Superior temporal gyrus (tissue), 1 donor: ENCODE measurements around the gene ZNF879.
A peak's percentile ranks its signal among the peaks of the same experiment; 100 is the strongest.

Experiments used
- DNase-seq: peaks from one replicate; pipeline ENCODE4 v3.0.0-alpha.2; 2016; ENCODE audit errors: extremely low spot score

The ZNF879 gene

GRCh38 chr5:179008667-179009066 lies 14.9 kb upstream of the ZNF879 start:
- no peak for DNase-seq

DNA sequence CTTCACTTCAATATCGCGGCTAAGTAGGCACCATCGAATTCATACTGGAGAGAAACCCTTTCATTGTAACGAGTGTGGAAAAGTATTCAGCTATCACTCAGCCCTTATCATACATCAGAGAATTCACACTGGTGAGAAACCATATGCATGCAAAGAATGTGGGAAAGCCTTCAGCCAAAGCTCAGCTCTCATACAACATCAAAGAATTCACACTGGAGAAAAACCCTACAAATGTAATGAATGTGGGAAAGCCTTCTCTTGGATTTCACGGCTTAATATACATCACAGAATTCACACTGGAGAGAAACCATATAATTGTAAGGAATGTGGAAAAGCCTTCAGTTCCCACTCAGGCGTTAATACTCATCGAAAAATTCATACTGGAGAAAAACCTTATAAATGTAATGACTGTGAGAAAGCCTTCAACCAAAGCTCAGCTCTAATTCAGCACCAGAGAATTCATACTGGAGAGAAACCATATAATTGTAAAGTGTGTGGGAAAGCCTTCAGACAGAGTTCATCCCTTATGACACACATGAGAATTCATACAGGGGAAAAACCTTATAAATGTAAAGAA lies 9.5 kb downstream of the ZNF879 start:
- DNase-seq: no peak

DNA sequence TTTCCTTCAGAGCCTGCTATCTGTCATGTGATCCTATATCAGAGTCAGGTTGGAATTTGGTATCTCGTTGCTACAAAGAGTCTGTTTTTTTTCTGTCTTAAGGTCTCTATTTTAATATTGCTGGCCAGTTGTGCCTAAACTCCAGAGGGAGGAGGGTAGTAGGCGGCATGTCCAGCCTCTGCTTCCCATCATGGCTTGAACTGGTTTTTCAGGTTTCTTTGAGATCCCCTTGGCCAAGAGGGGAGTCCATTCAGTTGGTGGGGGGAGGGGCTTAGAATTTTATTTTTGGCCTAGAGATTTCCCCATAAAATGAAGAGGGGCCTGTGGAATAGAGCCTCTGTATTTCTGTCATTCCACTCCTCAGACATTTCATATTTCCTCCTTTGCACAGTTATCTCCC lies 21.2 kb downstream of the ZNF879 start:
- DNase-seq: no peak

GRCh38 chr5:179051784-179052183 lies 28.2 kb downstream of the ZNF879 start:
- no peak for DNase-seq

GRCh38 chr5:179054036-179054785 lies 30.6 kb downstream of the ZNF879 start:
- DNase-seq: no peak

DNA sequence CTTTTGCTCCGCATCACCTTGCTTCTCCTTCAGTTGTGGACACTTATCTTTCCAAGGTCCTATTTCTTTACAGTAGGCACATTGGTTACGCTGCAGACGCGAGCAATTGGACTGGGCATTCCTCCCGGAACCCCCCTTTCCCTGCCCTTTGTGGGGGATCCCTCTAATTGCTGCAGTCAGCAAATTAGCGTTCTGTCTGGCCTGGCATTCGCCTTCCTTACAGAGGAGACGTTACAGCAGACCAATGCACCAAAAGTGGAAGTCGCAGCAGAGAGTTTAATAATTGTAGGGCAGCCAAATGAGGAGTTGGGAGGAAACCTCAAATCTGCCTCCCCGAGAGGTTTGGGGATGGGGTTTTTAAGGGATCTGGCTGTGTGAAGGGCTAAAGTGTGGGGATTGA lies 31.3 kb downstream of the ZNF879 start:
- no peak for DNase-seq

- no peak for DNase-seq
Measured at GRCh38 chr5:179055436-179055835, 31.8 kb downstream of the ZNF879 start.

GRCh38 chr5:179055841-179056240 lies 32.2 kb downstream of the ZNF879 start:
- DNase-seq: no peak

DNA sequence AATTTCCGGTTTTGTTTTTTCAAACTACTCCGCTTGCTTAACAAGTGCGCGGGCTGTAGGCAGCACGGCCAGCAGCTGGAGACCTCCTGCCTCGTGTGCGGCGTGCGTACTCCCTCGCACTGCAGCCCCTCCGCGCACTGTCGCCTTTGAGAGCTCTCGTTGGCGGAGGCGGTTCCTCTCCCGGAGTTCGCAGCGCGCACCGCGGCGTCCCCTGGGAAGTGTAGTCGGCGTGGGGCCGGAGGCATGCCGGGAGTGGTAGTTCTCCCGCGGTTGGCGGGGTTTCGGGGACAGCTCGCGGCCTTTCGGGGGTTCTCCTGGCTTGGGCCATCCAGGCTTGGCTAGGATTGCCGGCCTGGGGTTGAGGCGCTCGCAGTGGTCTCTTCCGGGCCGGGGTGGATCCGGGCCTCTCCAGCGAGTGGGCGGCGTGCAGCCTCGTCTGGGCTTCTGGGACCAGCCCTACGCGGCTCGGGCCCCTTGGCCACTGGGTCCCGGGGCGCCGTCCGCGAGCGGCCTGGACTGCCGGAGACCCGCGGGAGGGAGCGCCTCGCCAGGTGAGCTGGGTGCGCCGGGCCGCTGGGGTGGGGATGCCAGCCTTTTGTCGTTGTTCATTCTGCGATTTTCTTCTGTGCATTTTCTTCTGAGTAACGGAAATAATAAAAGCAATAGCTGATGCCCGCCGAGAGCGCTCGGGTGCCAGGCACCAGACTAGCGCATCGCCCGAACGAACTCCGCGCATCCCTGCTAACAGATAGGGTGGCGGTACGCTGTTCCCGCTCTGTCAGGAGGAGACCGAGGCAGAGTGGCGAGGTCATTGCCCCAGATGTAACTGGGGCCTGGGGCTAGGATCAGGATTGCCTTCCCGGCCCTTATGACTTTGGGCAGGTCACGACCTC lies 36.8 kb downstream of the ZNF879 start, which contains the start of gene ZNF354C:
TSS of gene ZNF354C (plus strand) at position 258 of the 893 bp plus-strand sequence. CDS start 1,696 bp downstream, outside the sequence.
- DNase-seq: peak; percentile 89

DNA sequence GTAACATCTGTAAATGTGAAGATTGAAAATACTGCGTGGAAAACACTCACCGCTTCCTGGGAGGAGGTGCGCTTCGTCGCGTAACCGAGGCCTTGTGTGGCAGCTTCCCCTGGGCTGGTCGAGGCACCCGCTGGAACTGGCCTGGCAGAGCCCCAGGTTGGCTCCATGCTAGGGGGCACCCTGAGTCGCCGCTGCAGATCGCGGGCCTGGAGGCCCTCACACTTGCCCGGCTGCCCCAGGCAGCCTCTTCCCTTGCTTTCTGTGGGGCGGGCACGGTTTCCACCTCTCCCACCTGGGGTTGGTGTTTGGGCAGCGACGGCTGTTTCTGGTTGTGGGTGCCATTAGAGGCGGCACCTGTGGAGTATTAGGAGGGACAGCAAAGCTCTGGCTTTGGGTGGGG lies 37.4 kb downstream of the ZNF879 start:
- DNase-seq: no peak

GRCh38 chr5:179065703-179066102 lies 42.1 kb downstream of the ZNF879 start:
- DNase-seq: no peak

DNA sequence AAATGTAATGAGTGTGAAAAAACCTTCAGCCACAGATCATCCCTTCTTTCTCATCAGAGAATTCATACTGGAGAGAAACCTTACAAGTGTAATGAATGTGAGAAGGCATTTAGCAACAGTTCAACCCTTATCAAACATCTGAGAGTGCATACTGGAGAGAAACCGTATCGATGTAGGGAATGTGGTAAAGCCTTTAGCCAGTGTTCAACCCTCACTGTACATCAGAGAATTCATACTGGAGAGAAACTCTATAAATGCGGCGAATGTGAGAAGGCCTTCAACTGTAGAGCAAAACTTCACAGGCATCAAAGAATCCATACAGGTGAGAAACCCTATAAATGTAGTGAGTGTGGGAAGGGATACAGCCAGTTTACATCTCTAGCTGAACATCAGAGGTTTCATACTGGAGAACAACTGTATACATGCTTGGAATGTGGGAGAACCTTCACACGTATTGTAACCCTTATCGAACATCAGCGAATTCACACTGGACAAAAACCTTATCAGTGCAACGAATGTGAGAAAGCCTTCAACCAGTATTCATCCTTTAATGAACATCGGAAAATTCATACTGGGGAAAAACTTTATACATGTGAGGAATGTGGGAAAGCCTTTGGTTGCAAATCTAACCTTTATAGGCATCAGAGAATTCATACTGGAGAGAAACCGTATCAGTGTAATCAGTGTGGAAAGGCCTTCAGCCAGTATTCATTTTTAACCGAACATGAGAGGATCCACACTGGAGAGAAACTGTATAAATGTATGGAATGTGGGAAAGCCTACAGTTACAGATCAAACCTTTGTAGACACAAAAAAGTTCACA lies 55.8 kb downstream of the ZNF879 start:
- DNase-seq: no peak

DNA sequence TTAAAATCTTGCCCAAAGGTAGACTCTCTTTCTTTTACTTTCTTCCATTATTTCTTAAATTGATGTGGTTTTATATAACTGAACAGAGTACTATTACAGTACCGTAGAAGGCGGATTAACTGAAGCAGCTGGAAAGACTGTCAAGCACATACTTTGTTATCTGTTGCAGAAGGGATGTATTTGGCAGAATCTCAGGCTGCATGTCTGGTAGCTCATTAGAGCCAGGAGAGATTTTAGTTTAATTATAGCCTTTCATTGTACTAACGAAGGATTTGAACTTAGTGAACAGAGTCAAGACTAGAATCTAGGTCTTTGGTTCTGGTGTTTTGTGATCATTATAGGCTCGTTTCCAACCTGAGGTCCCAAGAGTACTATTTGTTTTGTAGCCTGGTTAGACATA lies 57.1 kb downstream of the ZNF879 start:
- no peak for DNase-seq
